HEK293 (cell line): ENCODE results near the gene TBC1D12.

ENCODE experiments used
- CTCF ChIP-seq: fragments of 450-650 bp; formaldehyde crosslinking; IDR thresholded peaks from 2 replicates; pipeline ENCODE4 v1.5.1; 2016; ENCODE audit warnings: missing biosample characterization, missing genetic modification characterization
- MYNN ChIP-seq: fragments of 450-650 bp; formaldehyde crosslinking; IDR thresholded peaks from 2 replicates; pipeline ENCODE4 v1.5.1; 2016; ENCODE audit warnings: missing biosample characterization, missing genetic modification characterization, borderline replicate concordance
- ZBTB1 ChIP-seq: fragments of 450-650 bp; formaldehyde crosslinking; IDR thresholded peaks from 2 replicates; pipeline ENCODE4 v1.5.1; 2016; ENCODE audit warnings: missing biosample characterization, missing genetic modification characterization
- ZNF280D ChIP-seq: fragments of 450-650 bp; formaldehyde crosslinking; IDR thresholded peaks from 2 replicates; pipeline ENCODE4 v1.5.1; 2016; ENCODE audit warnings: missing biosample characterization, missing genetic modification characterization
- ZNF585B ChIP-seq: fragments of 450-650 bp; formaldehyde crosslinking; IDR thresholded peaks from 2 replicates; pipeline ENCODE4 v1.5.1; 2016; ENCODE audit warnings: missing biosample characterization, missing genetic modification characterization
- ZNF610 ChIP-seq: fragments of 450-650 bp; formaldehyde crosslinking; IDR thresholded peaks from 2 replicates; pipeline ENCODE4 v1.5.1; 2016; ENCODE audit warnings: missing biosample characterization, missing genetic modification characterization, borderline replicate concordance
- TF ChIP-seq, protein P1 (sequence below): fragments of 450-650 bp; formaldehyde crosslinking; conservative IDR thresholded peaks from 2 replicates; pipeline ENCODE4 v1.5.1; 2016; ENCODE audit warnings: low read depth, missing biosample characterization, missing genetic modification characterization

- TF ChIP-seq ZBTB1 (tag by site-specific recombination) (no peak), MYNN (no peak), ZNF585B (tag by site-specific recombination) (no peak), ZNF280D (no peak), ZNF610 (tag by site-specific recombination) (no peak), CTCF (tag by site-specific recombination) (no peak)
- TF ChIP-seq, protein P1, sequence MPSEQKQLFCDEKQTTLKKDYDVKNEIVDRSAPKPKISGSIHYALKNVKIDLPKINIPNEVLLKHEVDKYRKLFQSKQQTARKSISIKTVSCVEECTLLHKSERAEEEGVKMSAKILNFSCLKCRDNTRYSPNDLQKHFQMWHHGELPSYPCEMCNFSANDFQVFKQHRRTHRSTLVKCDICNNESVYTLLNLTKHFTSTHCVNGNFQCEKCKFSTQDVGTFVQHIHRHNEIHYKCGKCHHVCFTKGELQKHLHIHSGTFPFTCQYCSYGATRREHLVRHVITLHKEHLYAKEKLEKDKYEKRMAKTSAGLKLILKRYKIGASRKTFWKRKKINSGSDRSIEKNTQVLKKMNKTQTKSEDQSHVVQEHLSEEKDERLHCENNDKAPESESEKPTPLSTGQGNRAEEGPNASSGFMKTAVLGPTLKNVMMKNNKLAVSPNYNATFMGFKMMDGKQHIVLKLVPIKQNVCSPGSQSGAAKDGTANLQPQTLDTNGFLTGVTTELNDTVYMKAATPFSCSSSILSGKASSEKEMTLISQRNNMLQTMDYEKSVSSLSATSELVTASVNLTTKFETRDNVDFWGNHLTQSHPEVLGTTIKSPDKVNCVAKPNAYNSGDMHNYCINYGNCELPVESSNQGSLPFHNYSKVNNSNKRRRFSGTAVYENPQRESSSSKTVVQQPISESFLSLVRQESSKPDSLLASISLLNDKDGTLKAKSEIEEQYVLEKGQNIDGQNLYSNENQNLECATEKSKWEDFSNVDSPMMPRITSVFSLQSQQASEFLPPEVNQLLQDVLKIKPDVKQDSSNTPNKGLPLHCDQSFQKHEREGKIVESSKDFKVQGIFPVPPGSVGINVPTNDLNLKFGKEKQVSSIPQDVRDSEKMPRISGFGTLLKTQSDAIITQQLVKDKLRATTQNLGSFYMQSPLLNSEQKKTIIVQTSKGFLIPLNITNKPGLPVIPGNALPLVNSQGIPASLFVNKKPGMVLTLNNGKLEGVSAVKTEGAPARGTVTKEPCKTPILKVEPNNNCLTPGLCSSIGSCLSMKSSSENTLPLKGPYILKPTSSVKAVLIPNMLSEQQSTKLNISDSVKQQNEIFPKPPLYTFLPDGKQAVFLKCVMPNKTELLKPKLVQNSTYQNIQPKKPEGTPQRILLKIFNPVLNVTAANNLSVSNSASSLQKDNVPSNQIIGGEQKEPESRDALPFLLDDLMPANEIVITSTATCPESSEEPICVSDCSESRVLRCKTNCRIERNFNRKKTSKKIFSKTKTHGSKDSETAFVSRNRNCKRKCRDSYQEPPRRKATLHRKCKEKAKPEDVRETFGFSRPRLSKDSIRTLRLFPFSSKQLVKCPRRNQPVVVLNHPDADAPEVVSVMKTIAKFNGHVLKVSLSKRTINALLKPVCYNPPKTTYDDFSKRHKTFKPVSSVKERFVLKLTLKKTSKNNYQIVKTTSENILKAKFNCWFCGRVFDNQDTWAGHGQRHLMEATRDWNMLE (tag by site-specific recombination): no peak
Measured at GRCh38 chr10:94440096-94440495, 37.8 kb downstream of the TBC1D12 start.
